Measurements from ENCODE around the gene SSX2IP. TPM values are rescaled to one million over a fixed set of nuclear protein-coding genes. Genes with fewer than 3 reads are reported as not detected.

Gene SSX2IP
- total RNA-seq, 1 donor from 2014 or later: 5.4 TPM

GRCh38 chr1:84709131-84709530 is 18.9 kb upstream of the SSX2IP start:
- TF ChIP-seq, protein P1, sequence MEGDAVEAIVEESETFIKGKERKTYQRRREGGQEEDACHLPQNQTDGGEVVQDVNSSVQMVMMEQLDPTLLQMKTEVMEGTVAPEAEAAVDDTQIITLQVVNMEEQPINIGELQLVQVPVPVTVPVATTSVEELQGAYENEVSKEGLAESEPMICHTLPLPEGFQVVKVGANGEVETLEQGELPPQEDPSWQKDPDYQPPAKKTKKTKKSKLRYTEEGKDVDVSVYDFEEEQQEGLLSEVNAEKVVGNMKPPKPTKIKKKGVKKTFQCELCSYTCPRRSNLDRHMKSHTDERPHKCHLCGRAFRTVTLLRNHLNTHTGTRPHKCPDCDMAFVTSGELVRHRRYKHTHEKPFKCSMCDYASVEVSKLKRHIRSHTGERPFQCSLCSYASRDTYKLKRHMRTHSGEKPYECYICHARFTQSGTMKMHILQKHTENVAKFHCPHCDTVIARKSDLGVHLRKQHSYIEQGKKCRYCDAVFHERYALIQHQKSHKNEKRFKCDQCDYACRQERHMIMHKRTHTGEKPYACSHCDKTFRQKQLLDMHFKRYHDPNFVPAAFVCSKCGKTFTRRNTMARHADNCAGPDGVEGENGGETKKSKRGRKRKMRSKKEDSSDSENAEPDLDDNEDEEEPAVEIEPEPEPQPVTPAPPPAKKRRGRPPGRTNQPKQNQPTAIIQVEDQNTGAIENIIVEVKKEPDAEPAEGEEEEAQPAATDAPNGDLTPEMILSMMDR (IDR thresholded peaks at IDR 0.05): no peak
- Mint-ChIP-seq H3K36me3 (ENCODE audit: low read depth) (no peaks in the 10 kb centered on the region), H3K27me3 (peaks cover 3% of the 10 kb centered on the region), H3K27ac (no peak overlapping the region), H3K9me3 (no peaks in the 10 kb centered on the region), H3K4me3 (no peak overlapping the region), H3K4me1 (no peaks in the 10 kb centered on the region)
- POLR2A ChIA-PET: no interaction called here
- ATAC-seq (ENCODE audit: low read depth) (no peak), DNase-seq (no peak)
- CTCF ChIA-PET: no interaction called here
- intact Hi-C loops (cut with micrococcal nuclease): no loop called here

- no peaks in the 10 kb centered on the region for H3K36me3 Mint-ChIP-seq (ENCODE audit: low read depth)
- intact Hi-C loops (cut with micrococcal nuclease): no loop called here
- no peak for DNase-seq
- POLR2A ChIA-PET: no interaction called here
- ATAC-seq (ENCODE audit: low read depth): no peak
- CTCF ChIA-PET: no interaction called here
- H3K27me3 Mint-ChIP-seq: peaks cover 3% of the 10 kb centered on the region
- no peaks in the 10 kb centered on the region for H3K9me3 Mint-ChIP-seq
- H3K27ac Mint-ChIP-seq: no peak overlapping the region
- H3K4me1 Mint-ChIP-seq: no peaks in the 10 kb centered on the region
- TF ChIP-seq, protein P1 (IDR thresholded peaks at IDR 0.05): no peak
- no peak overlapping the region for H3K4me3 Mint-ChIP-seq
Observed at GRCh38 chr1:84708031-84708430, 17.8 kb upstream of the SSX2IP start.

DNA sequence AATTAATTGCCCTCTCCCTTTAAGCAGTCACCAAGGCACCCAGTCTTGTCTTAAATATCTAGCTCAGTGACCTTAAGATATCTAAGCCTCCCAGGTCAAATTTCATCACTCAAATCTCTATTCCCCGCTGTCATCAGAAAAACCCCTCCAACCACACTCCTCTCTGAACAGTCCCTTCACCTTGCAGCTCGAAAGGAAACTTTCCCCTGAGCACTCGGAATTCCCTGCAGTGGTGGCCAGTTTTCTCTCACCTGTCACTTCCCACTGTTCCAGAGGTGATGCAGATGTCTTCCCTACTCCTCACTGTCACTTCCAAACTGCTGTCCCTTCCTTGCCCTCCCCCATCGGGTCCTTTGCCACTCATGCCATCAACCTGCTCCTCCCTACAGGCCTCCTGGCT is 15.3 kb upstream of the SSX2IP start:
- Mint-ChIP-seq H3K36me3 (ENCODE audit: low read depth) (no peaks in the 10 kb centered on the region), H3K4me1 (no peaks in the 10 kb centered on the region), H3K27ac (no peak overlapping the region), H3K4me3 (no peak overlapping the region), H3K9me3 (no peaks in the 10 kb centered on the region), H3K27me3 (peaks cover 7% of the 10 kb centered on the region)
- CTCF ChIA-PET: no interaction called here
- POLR2A ChIA-PET: interaction anchor here (0.6 kb wide), 1 partner anchor 8 kb away, joined by 4 read pairs; no protein-coding TSS in a partner anchor
- TF ChIP-seq, protein P1 (IDR thresholded peaks at IDR 0.05): no peak
- intact Hi-C loops (cut with micrococcal nuclease): no loop called here
- ATAC-seq (ENCODE audit: low read depth) (no peak), DNase-seq (no peak)

- no peak overlapping the region for H3K4me3 Mint-ChIP-seq
- intact Hi-C loops (cut with micrococcal nuclease): no loop called here
Observed at GRCh38 chr1:84704872-84705417, 14.7 kb upstream of the SSX2IP start.

DNA sequence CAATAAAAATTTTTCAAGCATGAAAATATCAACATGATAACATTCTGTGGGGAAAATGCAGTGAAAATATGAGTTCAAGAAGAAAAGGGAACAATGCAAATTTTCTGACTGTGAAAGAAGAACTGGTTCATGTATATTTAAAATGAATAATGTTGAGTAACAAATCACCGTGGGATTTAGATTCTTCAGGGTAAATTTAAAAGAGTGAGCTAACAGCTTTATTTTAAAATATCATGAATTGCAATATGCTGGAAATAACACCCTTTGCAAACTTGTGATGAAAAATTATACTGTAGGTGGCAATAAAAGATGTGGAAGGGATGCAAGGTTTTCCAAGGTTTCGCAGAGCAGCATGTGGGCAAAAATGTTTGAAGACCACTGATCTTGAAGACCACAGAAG is 13.2 kb upstream of the SSX2IP start:
- ATAC-seq (ENCODE audit: low read depth) (no peak), DNase-seq (no peak)
- Mint-ChIP-seq H3K9me3 (no peaks in the 10 kb centered on the region), H3K4me1 (peaks cover 11% of the 10 kb centered on the region), H3K27ac (no peak overlapping the region), H3K4me3 (no peak overlapping the region), H3K36me3 (ENCODE audit: low read depth) (no peaks in the 10 kb centered on the region), H3K27me3 (peaks cover 4% of the 10 kb centered on the region)
- TF ChIP-seq, protein P1 (IDR thresholded peaks at IDR 0.05): no peak
- CTCF ChIA-PET: no interaction called here
- POLR2A ChIA-PET: no interaction called here
- intact Hi-C loops (cut with micrococcal nuclease): no loop called here

More at GRCh38 chr1:84704872-84705417, 14.7 kb upstream of the SSX2IP start:
- peaks cover 5% of the 10 kb centered on the region for H3K4me1 Mint-ChIP-seq
- TF ChIP-seq, protein P1 (IDR thresholded peaks at IDR 0.05): no peak
- no peak for DNase-seq
- no peaks in the 10 kb centered on the region for H3K9me3 Mint-ChIP-seq
- no peaks in the 10 kb centered on the region for H3K36me3 Mint-ChIP-seq (ENCODE audit: low read depth)
- peaks cover 6% of the 10 kb centered on the region for H3K27me3 Mint-ChIP-seq
- no peak overlapping the region for H3K27ac Mint-ChIP-seq
- peak; percentile 71 for ATAC-seq (ENCODE audit: low read depth)
- POLR2A ChIA-PET: interaction anchor here (0.6 kb wide), 1 partner anchor 9 kb away, joined by 4 read pairs; no protein-coding TSS in a partner anchor
- CTCF ChIA-PET: no interaction called here

All from activated B cell treated with CpG ODN at 0.5 μM for 24 hours (primary cell).